ENCODE data around the gene ACADL.
"Not testable (repeated sequence)": the region's sequence is repeated elsewhere in the genome, so short reads cannot be mapped to it uniquely, and the experiment has no call there.

ACADL gene

GRCh38 chr2:210199186-210199765 is 26.0 kb downstream of the ACADL start:
- DNase-seq: no peak

DNA sequence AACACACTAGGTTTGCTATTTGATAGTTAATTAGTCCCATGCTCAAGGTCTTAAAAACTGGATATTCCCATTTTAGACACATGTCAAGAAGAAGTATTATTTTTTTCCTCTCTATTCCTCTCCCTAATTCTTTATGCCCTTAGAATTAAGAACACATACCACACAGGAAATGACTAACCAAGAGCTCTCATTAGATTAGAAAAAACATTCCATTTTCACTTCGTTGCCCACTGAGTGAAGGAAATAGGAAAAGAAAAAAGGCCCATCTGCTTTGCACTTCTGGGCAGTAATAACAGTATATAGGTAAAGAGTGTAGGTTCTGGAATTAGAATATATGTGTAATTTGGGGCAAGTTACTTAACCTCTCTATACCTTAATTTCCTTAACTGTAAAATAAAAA is 26.9 kb downstream of the ACADL start:
- no peak for DNase-seq

- DNase-seq: no peak
Observed at GRCh38 chr2:210197720-210198119, 27.5 kb downstream of the ACADL start.

DNA sequence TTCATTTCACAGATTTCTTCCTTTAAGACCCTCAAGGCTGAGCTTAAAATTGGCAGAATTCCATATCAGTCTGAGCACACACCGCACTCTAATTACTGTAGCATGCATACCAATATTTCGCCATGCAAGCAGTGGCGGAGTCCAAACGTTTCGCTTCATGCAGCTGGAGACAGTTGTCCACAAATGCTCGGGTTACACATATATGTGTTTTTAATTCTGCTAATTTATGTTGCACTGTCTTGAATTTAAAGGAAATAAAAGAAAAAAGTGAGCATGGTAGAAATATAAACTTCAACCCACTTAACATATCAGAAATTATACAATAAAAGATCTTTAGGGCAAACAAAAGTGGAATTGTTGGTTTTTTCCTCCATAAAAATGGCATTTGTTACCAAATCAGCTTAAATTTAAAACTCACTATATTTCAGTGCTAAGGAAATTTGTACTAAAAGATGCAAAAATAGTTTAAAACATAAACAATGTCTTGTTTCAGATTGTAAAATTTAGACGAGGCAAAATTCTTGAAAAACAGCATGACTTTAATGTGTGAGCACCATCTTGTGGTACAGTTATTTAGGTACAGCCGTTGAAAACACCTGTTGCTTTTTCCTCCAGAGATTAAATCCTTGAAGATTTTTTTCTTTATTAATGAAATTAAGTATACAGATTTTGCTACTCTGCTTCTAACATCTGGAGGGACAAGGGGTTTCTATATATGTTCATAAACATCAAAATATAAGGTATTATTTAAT is 30.0 kb downstream of the ACADL start:
- DNase-seq: no peak

DNA sequence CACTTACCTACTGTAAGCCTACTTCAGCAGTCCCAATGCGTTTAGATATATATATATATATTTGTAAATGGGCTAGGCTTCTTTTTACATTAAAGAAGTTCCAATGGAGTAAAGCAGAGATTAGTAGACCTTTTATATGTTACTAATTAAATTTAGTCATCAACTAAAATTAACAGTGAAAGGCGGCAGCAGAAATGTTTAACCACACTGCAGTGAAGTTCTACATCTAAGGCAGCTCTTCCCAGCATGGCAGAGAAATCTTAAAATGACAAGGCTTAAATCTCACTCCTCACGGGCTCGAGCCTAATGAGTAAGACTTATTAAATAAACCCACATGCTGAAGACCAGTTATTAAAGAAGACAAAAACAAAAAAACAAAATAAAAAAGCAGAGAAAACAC is 34.9 kb downstream of the ACADL start:
- no peak for DNase-seq

DNA sequence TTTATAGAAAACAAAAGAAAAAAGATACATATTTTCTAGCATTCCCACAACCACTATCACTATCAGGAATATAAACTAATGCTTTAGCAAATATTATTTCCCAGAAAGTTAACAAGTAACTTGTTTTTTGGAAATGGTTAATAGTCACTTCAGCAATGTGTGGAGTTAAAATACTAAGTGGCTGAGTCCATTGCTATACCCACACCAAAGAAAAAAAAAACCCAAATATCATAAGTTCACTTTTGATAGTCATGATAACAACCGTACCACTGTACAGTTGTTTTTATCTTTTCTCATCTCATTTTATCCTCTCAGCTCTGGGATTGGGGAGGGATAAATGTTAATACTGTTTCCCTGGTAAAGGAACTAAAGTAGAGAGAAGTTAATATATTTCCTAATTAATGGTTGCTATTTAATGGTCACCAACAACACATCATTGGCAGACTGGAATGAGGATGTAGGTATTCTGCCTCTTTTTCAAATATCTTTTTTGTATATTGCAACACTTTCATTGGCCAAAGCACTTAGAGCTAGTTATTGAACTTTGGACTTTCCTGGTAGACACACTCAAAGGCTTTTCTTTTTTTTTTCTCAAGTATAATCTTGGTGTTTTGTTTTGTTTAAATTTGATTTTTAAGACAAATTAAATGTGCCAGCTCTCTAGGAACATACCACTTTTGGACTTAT is 35.7 kb downstream of the ACADL start:
- no peak for DNase-seq

- DNase-seq: no peak
Observed at GRCh38 chr2:210188755-210189154, 36.5 kb downstream of the ACADL start.

DNA sequence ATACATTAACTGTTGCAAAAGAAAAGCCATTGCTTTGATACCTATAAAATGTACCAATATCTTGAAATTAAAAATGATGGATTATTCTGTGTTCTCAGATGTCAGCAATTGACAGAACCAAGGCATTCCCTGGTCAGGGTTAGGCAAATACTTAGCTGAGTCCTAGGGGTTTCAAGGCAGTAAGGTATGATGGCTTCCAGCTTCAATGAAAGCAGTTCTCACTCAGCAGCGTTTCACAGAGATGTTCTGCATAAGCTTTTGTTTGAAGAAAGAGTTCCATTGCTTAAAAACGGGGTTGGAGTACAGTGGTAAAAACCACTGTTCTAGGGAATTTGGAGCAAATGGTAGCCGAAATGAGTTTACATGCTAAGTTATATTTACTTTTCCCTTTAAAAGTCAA is 37.1 kb downstream of the ACADL start:
- no peak for DNase-seq

DNA sequence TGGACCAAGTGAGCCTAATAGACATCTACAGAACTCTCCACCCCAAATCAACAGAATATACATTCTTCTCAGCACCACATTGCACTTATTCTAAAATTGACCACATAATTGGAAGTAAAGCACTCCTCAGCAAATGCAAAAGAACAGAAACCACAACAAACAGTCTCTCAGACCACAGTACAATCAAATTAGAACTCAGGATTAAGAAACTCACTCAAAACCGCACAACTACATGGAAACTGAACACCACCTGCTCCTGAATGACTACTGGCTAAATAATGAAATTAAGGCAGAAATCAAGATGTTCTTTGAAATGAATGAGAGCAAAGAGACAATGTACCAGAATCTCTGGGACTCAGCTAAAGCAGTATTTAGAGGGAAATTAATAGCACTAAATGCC is 41.3 kb downstream of the ACADL start:
- DNase-seq: not testable (repeated sequence)

- DNase-seq: not testable (repeated sequence)
Observed at GRCh38 chr2:210181606-210182088, 43.6 kb downstream of the ACADL start.

- DNase-seq: not testable (repeated sequence)
Observed at GRCh38 chr2:210181033-210181605, 44.1 kb downstream of the ACADL start.

DNA sequence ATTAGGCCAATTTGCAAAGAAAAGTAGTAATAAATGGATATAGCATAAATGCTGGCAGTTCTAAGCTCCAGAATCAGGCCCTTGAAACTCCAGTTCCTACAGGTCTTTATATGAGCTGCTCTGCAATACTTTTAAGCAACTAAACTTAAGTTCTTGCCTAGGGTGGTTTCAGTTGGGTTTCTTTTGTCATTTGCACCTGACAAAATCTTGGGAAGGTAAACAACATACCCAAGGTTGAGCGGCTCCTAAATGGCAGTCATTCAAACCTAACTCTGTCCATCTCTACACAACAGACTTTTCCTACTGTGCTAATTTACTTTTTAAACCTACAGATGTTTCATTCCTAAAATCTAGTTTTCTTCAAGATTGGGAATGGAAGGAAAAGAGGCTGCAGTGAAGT is 44.8 kb downstream of the ACADL start:
- DNase-seq: no peak

DNA sequence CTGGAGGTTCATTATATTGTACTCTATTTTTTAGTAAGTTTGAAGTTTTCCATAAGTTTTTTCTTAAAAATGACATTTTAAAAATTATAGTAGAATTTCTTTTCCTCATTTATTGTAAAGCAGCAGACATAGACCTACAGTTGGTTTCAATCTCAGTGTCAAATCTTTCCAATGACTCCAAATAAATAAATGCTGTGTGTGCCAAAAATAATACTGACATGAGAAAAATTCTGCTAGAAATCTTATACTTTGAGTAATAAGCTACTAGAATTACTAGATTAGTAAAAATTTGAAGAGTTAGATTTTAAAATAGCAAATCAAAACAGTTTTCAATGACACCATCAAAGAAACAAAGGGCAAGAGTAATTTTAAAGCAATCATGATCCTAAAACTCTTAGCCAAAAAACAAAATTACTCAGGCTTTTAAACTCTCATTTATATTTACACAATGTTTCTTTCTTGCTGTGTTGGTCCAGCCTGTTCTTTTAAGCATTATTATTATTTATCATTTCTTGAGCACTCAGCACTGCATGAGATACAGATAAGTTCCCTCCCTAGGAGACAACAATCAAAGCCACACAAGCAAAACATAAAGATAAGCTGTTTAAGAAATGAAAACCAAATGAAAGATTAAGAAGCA is 45.8 kb downstream of the ACADL start:
- DNase-seq: no peak

GRCh38 chr2:210177769-210178168 is 47.5 kb downstream of the ACADL start:
- DNase-seq: no peak

DNA sequence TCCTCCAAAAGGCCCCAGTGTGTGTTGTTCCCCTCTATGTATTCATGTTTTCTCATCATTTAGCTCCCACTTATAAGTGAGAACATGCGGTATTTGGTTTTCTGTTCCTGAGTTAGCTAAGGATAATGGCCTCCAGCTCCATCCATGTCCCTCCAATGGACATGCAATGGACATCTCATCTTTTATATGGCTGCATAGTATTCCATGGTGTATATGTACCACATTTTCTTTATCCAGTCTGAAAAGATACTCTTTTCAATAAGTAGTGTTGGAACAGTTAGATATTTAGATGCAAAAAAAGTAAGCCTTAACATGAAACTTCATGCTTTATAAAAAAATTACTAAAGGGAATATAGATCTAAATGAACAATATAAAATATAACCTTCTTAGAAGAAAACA is 48.1 kb downstream of the ACADL start:
- not testable (repeated sequence) for DNase-seq

DNA sequence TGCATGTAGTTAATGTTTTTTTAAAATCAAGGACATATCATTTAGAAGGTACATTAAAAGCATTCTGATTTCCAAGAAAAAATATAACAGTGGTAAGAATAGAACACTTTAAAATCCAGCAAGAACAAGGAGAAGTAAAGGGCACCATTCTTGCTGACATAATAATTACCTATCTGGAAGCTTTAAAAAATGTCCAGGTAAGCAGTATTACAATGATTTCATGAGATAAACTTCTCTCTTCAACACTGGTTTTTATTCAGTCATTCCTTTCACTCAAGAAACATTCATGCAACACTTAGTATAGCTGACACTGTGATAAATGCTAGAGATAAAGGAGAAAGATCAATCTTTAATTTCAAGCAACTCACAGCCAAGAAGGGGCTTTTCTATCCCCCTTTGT is 51.2 kb downstream of the ACADL start:
- DNase-seq: no peak

GRCh38 chr2:210172219-210172575 is 53.0 kb downstream of the ACADL start:
- DNase-seq: no peak

DNA sequence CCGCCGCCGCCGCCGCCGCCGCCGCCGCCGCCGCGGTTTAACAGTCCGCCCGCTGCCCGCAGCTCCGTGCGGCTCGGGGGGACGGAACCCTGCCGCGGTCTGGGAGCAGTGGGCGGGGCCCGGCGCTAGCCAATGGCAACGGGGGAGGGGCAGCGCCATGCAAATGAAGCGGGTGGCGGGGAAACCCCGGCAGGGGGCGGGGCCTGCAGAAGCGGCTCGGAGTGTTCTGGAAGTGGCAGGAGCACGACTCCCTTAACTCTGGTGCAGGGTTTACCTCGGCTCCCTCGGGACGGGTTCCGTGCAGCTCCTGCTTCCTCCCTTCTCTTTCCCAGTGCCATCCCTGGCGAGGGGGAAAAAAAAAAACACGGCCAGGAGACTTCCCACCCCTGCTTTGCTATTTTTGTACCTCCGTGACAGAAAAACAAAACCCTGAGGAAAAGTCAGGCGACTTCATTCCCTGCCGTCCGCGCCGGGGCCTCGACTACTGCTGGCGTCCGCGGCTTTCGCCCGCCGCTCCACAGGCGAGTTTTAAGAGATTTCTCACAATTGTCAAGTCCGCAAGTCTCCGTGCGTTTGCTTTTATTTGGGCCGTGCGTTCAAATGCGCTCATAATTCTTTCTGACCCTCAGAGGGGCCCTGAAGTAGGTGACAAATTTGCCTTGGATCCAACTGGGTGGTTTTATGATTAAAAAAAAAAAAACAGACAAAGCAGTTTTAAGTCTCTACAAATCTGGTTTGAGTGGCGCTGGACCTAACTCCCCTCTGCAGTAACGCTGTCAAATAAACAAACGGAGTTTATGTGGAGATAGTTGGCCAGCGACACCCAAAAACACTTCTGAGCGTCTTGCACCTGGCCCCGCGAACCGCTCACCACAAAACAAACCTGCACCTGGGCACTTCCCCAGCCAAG is 53.7 kb downstream of the ACADL start, which contains the start of gene KANSL1L:
Gene KANSL1L, minus strand, starts transcription at position 101 of the 910 bp plus-strand sequence. CDS start 16,827 bp downstream, outside the sequence.
- DNase-seq: peak; percentile 99

DNA sequence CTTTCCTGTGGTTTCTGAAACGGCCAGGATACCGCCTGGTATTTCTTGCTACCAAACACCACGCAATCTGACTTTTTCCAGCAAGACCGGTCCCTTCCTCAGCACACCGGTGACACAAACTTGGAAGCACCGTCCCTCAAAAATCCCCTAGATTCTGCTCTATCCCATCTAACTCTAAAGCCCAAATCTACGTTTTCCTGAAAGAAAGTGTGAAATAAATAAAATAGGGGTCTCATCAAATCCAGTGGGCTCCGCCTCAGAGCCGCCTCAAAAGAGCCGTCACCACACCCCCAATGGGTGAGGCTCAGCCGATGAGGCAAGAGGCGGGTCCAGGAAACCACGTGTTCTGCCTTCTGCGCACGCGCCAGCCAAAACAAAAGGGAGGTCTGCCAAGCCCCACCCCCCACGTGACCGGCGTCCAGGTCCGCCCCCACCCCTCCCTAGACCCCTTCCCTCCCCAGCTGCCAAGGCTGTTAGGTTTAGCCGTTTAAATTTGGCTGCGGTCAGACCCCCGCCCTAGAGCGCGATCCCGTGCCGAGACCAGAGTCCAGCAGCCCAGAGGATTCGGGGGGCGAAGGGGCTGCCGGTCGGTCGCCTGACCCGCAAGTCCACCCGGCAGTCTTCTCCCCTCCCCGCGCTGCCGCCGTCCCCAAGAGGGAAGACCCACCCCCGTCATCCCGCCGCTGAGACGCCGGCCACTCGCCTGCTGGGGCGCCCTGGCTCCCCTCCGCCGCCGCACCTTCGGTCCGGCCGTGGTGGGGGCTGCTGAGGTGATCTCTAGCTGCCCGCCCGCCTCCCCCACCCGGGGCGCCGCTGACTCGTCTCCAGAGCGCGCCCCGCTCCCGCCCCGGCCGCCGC is 54.6 kb downstream of the ACADL start:
- DNase-seq: peak; percentile 96

DNA sequence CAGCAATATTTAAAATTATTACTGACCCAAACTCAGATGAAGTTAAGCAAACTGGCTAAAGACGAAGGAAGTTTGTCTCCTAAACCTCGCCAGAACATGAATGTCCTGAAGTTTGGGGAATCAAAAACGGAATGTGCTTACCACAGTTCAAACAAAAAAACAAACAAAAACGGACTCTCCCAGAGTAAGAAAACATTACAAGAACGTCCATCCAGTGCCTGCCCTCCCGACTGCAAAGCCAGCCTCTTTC is 55.1 kb downstream of the ACADL start:
- DNase-seq: no peak

GRCh38 chr2:210169516-210170195 is 55.6 kb downstream of the ACADL start:
- DNase-seq: no peak

All from activated T-cell treated with anti-CD3 and anti-CD28 coated beads, Interleukin-2, amount 50 U/mL, for 1 hour (primary cell).